ENCODE data around the gene ISCU.
"Not testable (repeated sequence)": the region's sequence is repeated elsewhere in the genome, so short reads cannot be mapped to it uniquely, and the experiment has no call there.

The ISCU gene

GRCh38 chr12:108586306-108586705 is 23.9 kb downstream of the ISCU start:
- no peak for DNase-seq (ENCODE audit: low read depth in 2 of 3, low spot score in 1 of 3)

GRCh38 chr12:108587826-108588225 is 25.4 kb downstream of the ISCU start:
- DNase-seq (ENCODE audit: low read depth in 2 of 3, low spot score in 1 of 3), result no peak

GRCh38 chr12:108589028-108589839 is 26.8 kb downstream of the ISCU start:
- no peak for DNase-seq (ENCODE audit: low read depth in 2 of 3, low spot score in 1 of 3)

DNA sequence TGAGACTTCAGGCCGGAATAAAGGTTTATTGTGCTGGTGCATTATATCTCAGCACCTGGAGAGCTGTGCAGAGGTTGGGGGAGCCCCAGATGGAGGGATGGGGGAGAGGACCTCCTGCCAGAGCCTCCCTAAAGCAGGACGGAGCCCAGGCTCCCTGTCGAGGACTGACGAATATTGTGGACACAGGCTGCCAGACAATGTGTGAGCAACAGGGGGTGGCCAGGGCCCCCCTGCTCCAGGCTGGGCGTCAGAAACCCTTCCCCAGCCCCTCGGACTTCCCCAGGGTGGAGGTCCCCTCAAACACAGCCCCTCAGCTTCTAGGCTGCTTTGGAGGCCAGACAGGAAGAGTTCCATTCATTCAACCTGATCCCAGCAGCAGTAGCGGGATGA is 27.4 kb downstream of the ISCU start:
- DNase-seq (ENCODE audit: low read depth in 2 of 3, low spot score in 1 of 3), result no peak

DNA sequence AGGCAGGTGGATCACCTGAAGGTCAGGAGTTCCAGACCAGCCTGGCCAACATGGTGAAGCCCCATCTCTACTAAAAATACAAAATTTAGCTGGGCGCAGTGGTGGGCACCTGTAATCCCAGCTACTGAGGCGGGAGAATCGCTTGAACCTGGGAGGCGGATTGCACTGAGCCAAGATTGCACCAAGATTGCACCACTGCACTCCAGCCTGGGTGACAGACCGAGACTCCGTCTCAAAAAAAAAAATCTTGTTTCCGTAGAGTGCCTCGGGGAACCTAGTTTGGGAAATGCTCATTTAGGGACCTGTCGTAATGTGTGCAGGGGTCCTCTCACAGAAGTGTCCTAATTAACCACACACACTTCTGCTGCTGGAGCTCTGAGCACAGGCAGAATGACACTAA is 28.1 kb downstream of the ISCU start:
- DNase-seq (ENCODE audit: low read depth in 2 of 3, low spot score in 1 of 3), result not testable (repeated sequence)

GRCh38 chr12:108591267-108591980 is 29.0 kb downstream of the ISCU start:
- DNase-seq (ENCODE audit: low read depth in 2 of 3, low spot score in 1 of 3), result no peak

DNA sequence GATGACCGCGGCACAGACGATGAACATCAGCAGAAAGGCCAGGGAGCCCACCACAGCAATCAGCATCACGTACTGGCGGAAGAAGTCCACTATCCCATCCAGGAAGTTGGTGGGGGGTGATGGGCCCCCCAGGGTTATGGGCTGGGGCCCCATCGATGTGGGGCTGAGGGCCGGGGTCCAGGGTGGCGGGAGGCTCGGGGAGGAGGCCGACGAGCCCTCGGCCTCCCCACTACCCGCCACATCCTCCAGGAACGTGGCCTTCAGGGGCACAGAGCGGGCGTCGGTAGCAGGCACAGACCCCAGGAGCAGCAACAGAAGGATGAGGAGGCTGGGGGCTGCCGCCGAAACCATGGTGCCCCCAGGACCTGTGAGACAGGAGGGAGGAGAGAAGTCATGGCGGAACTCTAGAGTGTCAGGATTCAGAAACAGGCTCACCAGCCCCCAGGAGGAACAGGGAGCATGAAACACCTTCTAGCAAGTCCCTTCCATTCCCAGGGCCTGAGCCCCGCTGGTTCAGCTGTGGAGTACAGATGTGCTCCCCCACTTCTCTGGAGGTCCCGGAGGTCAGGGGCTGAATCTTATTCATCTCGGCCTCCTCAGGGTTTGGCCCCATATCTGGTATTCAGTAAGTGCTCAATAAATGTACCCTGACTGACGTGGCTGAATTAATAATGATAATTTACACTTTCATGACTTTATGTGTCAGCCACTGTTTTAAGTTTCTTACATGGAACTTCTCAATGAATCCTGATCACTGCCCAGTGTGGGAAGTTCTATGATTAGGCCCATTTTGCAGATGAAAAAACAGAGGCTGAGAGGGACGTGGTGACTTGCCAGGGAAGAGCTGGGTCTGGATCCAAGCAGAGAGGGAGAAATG is 29.9 kb downstream of the ISCU start:
- DNase-seq (ENCODE audit: low read depth in 2 of 3, low spot score in 1 of 3), result no peak

DNA sequence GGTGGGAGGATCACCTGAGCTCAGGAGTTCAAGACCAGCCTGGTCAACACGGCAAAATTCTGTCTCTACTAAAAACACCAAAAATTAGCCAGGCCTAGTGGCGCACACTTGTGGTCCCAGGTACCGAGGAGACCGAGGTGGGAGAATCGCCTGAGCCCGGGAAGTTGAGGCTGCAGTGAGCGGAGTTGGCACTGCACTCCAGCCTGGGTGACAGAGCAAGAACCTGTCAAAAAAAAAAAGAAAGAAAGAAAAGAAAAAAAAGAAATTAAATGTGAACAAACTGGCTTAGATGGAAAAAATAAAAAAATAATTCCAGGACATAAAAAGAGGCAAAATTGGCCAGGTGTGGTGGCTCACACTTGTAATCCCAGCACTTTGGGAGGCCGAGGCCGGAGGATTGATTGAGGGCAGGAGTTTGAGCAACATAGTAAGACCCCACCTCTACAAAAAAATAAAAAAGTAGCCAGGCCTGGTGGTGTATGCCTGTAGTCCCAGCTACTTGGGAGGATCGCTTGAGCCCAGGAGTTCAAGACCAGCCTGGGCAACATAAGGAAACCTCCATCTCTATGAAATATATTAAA is 32.0 kb downstream of the ISCU start:
- DNase-seq (ENCODE audit: low read depth in 2 of 3, low spot score in 1 of 3), result no peak

GRCh38 chr12:108594960-108595710 is 32.7 kb downstream of the ISCU start:
- DNase-seq (ENCODE audit: low read depth in 2 of 3, low spot score in 1 of 3), result no peak

DNA sequence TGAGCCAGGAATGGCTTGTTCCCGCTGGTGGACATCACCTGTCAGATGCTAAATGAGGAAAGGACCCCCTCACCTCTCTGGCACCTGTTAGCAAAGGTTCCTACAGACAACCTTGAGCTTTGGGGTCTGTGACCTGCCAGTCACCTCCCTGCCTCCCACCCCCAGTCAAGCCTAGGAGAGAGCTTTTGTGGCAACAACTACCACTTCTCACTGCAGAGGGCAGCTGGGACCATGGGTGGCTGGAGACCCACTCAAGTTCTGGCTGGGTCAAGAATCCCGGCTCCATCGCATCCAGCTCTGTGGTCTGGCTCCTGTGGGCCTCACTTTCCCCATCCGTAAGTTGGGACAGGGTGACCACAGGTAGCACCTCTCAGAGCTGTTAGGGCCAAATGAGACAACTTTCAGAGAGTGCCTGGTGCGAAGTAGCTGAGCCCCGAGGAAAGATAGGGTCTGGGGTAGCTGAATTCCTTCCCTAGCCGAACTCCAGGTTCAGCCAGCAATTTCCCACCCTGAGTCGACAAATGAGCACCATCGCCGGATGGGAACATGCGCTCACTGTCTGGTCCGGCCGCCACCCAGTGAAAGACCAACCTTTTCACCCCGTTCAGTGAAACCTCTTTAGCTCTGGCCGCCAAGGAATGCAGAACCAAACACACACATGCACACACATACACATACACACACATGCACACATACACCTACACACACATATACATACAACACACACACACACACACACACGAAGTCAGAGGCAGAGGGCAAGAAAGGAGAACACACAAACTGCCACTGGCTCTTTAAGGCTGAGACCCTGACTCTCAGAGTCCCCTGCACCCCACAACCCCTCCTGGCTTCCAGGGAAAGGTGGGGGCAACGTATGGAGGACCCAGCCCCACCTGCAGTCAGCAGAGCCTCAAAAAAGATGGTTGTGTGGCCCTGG is 33.6 kb downstream of the ISCU start:
- DNase-seq (ENCODE audit: low read depth in 2 of 3, low spot score in 1 of 3), result no peak

GRCh38 chr12:108596854-108597558 is 34.6 kb downstream of the ISCU start:
- DNase-seq (ENCODE audit: low read depth in 2 of 3, low spot score in 1 of 3), result no peak

- DNase-seq (ENCODE audit: low read depth in 2 of 3, low spot score in 1 of 3), result no peak
Measured at GRCh38 chr12:108597559-108598471, 35.4 kb downstream of the ISCU start, which contains the start of gene TMEM119. TMEM119 (minus strand) TSS chr12:108598084; CDS start chr12:108592383, 5,701 bp downstream.

DNA sequence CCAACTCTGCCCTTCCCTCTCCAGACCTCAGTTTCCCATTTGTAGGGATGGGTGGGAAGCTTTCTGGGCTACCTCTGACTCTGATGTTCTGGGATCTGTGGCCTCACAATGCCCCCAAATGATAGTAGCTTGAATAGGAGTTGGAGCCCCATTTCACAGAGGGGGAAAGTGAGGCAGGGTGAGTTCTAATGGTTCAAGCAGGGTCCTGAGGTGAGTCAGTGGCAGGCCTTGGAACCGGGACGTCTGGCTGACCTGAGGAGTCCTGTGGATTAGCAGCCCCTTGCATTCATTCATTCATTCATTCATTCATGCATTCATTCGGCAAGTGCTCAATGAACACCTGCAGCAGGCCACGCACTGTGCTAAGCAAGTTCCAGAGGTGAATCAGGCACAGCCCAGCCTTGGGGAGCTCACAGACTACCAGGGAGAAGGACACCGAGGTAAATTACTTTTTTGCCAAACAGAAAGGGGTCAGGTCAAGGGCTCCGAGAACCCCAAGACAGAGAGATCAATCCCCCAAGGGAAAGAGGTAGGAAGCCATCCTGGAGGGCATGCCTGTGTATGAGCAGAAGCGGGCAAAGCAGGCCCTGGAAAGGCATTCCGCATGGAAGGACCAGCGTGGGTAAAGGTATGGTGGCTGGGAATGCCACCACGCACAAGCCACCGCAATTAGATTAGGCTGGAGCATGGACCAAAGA is 36.3 kb downstream of the ISCU start:
- no peak for DNase-seq (ENCODE audit: low read depth in 2 of 3, low spot score in 1 of 3)

- DNase-seq (ENCODE audit: low read depth in 2 of 3, low spot score in 1 of 3), result no peak
Measured at GRCh38 chr12:108599541-108599940, 37.1 kb downstream of the ISCU start.

- DNase-seq (ENCODE audit: low read depth in 2 of 3, low spot score in 1 of 3), result no peak
Measured at GRCh38 chr12:108599948-108600701, 37.7 kb downstream of the ISCU start.

DNA sequence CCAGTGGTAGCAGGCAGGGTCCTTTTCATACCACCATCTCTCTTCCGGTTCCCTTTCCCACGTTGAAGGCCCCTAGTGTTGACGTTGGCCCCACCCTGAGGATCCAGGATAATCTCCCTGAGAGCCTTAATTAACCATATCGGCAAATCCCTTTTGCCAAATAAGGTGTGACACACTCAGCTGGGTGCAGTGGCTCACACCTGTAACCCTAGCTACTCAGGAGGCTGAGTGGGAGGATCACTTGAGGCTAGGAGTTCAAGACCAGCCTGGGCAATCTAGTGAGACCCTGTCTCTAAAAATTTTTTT is 38.3 kb downstream of the ISCU start:
- no peak for DNase-seq (ENCODE audit: low read depth in 2 of 3, low spot score in 1 of 3)

Data from stimulated activated CD4-positive, alpha-beta T cell treated with anti-CD3 and anti-CD28 coated beads, Interleukin-12 subunit alpha, Interleukin-12 subunit beta, amount 100 ng/mL, for 48 hours (primary cell).